GM21576 (cell line): Measurements from ENCODE around the gene CHADL.
"Not testable (repeated sequence)": the region's sequence is repeated elsewhere in the genome, so short reads cannot be mapped to it uniquely, and the experiment has no call there.

ENCODE experiments used
- ATAC-seq: cut with Tn5 transposase; IDR thresholded peaks from one replicate; pipeline ENCODE4 v1.9.1; 2021; ENCODE audit warnings: mild to moderate bottlenecking, moderate library complexity; ENCODE audit not compliant: unreplicated experiment

Gene CHADL

DNA sequence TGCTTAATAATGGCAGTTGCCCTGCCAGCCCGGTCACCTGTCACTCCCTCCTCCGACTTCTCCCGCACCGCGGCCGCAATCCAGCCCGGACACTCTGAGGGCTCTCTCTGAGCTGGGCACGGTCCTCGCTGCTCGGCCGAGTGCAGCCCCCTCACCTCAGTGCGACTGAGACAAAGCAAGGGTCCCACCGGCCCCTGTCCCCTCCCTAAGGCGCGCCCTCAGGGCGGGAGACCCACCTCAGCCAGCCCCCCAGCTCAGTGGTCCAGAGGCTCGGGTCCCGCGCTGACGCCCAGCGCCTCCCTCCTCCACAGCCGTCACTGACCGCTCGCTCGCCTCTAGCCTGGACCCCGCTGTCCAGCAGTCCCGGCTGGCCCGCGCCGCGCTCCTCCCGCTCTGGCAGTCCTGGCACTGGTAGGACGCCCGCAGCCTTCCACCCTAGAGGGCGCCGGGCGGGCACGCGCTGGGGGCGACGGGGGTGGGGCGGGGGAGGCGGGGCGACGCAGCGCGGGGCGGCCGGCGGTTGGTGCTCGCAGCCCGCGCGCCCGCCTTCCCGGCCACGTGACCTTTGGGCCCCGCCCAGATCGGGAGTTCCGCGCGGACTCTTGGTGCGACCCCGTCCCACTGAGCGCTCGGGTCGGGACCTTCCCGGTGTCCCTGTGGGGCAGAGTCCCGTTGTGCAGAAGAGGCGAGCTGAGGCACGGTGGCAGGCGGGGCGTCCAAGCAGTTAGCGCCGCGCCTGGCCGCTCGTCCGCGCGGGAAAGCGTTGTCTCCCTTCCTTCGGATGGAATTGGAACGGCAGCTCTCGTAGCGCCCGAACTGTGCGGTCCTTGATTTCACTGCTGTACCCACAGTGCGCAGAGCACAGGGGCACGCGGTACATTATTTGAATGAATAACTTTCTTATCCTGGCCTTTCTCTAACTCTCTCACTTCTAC is 43.4 kb downstream of the CHADL start:
- peak; percentile 57 for ATAC-seq

- no peak for ATAC-seq
These were observed 46.9 kb downstream of the CHADL start for GRCh38 chr22:41193829-41194228.

DNA sequence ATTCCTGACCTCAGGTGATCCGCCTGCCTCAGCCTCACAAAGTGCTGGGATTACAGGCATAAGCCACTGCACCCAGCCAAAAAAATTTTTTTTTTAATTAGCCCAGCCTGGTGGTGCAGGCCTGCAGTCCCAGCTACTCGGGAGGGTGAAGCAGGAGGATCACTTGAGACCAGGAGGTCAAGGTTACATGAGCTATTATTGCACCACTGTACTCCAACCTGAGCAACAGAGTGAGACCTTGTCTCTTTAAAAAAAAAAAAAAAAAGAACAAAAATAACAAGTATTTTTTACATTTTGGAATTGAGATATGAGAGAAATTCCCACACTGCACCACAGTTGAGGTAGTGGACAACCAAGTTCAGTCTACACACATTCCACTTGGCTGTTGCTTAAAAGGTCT is 49.3 kb downstream of the CHADL start:
- no peak for ATAC-seq

GRCh38 chr22:41184679-41185078 is 56.1 kb downstream of the CHADL start:
- ATAC-seq = no peak

- no peak for ATAC-seq
These were observed 59.1 kb downstream of the CHADL start for GRCh38 chr22:41181349-41182241.

GRCh38 chr22:41180926-41181325 is 59.8 kb downstream of the CHADL start:
- no peak for ATAC-seq

DNA sequence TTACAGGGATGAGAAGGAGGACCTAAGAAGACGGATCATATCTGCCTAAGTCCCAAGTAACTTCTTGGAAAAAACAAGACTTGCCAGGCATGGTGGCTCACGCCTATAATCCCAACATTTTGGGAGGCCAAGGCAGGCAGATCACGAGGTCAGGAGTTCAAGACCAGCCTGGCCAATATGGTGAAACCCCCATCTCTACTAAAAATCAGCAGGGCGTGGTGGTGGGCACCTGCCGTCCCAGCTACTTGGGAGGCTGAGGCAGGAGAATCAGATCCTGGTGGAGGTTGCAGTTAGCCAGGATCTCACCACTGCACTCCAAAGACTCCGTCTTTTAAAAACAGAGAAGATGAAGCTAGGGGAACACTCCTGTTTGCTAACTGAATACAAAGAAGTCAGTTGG is 60.4 kb downstream of the CHADL start:
- not testable (repeated sequence) for ATAC-seq
